ENCODE data around the gene SLFN13.
"Not testable (repeated sequence)": the region's sequence is repeated elsewhere in the genome, so short reads cannot be mapped to it uniquely, and the experiment has no call there.

The SLFN13 gene

GRCh38 chr17:35448214-35448898, at the start of gene SLFN13:
Gene SLFN13, minus strand, starts transcription at chr17:35448766. Its CDS starts 3,086 bp downstream, at chr17:35445680.
- peak; percentile 66 for DNase-seq (ENCODE audit: low read depth)

GRCh38 chr17:35496451-35497290, 48.1 kb upstream of the SLFN13 start:
- DNase-seq (ENCODE audit: low read depth): no peak

GRCh38 chr17:35493040-35493439, 44.5 kb upstream of the SLFN13 start:
- no peak for DNase-seq (ENCODE audit: low read depth)

GRCh38 chr17:35491417-35491816, 42.9 kb upstream of the SLFN13 start:
- no peak for DNase-seq (ENCODE audit: low read depth)

GRCh38 chr17:35489944-35490343, 41.4 kb upstream of the SLFN13 start:
- DNase-seq (ENCODE audit: low read depth): no peak

GRCh38 chr17:35488991-35489390, 40.4 kb upstream of the SLFN13 start:
- DNase-seq (ENCODE audit: low read depth): no peak

- peak; percentile 81 for DNase-seq (ENCODE audit: low read depth)
These were observed 38.6 kb upstream of the SLFN13 start for GRCh38 chr17:35486920-35487732.

- no peak for DNase-seq (ENCODE audit: low read depth)
These were observed 30.7 kb upstream of the SLFN13 start for GRCh38 chr17:35479271-35479670.

GRCh38 chr17:35477248-35477647, 28.7 kb upstream of the SLFN13 start:
- DNase-seq (ENCODE audit: low read depth): no peak

GRCh38 chr17:35476283-35476820, 27.8 kb upstream of the SLFN13 start:
- DNase-seq (ENCODE audit: low read depth): no peak

- no peak for DNase-seq (ENCODE audit: low read depth)
These were observed 19.9 kb upstream of the SLFN13 start for GRCh38 chr17:35468475-35468874.

GRCh38 chr17:35467824-35468223, 19.3 kb upstream of the SLFN13 start:
- no peak for DNase-seq (ENCODE audit: low read depth)

GRCh38 chr17:35460354-35460851, 11.8 kb upstream of the SLFN13 start:
- DNase-seq (ENCODE audit: low read depth): no peak

GRCh38 chr17:35454035-35454434, 5.5 kb upstream of the SLFN13 start:
- not testable (repeated sequence) for DNase-seq (ENCODE audit: low read depth)

GRCh38 chr17:35453171-35453570, 4.6 kb upstream of the SLFN13 start:
- DNase-seq (ENCODE audit: low read depth): no peak

- peak; percentile 7 for DNase-seq (ENCODE audit: low read depth)
These were observed 885 bp upstream of the SLFN13 start for GRCh38 chr17:35449371-35449931.

- DNase-seq (ENCODE audit: low read depth): no peak
These were observed 297 bp upstream of the SLFN13 start for GRCh38 chr17:35448899-35449227.

- DNase-seq (ENCODE audit: low read depth): no peak
These were observed 1.1 kb downstream of the SLFN13 start for GRCh38 chr17:35447499-35447898.

GRCh38 chr17:35438433-35438832, 10.1 kb downstream of the SLFN13 start:
- DNase-seq (ENCODE audit: low read depth): no peak

GRCh38 chr17:35433075-35433894, 15.3 kb downstream of the SLFN13 start:
- DNase-seq (ENCODE audit: low read depth): peak; percentile 99

Measured in amniotic epithelial cell (primary cell).